ENCODE results near the gene RBMS1. TPM values are rescaled to one million over a fixed set of nuclear protein-coding genes. Genes with fewer than 3 reads are reported as not detected.
A peak's percentile ranks its signal among the peaks of the same experiment; 100 is the strongest.

The RBMS1 gene
- total and polyA plus RNA-seq, 2 of the 13 experiments (the other 11 are each of a cell fraction or from before 2014, with no cell fraction given): 55.5 to 110 TPM

DNA sequence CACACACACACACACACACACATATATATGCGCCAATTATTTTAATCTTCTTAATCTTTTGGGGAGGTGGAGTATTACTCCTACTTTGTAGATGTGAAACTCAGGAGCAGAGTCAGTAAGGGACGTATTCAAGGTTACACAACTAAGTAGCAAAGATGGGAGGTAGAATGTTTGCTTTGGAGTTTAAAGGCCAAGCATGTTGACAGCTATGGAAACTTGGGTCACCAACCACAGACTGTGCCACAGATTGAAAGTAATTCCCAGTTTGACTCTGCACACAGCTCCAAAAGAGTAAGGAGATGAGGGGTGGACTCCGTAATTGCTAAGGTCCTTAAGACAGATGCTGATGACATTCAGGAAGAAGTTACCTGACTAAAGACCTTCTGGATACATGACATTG lies 168.7 kb downstream of the RBMS1 start (continued):
- TF ChIP-seq, protein P1, sequence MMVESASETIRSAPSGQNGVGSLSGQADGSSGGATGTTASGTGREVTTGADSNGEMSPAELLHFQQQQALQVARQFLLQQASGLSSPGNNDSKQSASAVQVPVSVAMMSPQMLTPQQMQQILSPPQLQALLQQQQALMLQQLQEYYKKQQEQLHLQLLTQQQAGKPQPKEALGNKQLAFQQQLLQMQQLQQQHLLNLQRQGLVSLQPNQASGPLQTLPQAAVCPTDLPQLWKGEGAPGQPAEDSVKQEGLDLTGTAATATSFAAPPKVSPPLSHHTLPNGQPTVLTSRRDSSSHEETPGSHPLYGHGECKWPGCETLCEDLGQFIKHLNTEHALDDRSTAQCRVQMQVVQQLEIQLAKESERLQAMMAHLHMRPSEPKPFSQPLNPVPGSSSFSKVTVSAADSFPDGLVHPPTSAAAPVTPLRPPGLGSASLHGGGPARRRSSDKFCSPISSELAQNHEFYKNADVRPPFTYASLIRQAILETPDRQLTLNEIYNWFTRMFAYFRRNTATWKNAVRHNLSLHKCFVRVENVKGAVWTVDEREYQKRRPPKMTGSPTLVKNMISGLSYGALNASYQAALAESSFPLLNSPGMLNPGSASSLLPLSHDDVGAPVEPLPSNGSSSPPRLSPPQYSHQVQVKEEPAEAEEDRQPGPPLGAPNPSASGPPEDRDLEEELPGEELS (CRISPR knock-in tag; IDR thresholded peaks at IDR 0.05): peak; percentile 38; the same call in 1 of the 2 replicates
- TF ChIP-seq, protein P2, sequence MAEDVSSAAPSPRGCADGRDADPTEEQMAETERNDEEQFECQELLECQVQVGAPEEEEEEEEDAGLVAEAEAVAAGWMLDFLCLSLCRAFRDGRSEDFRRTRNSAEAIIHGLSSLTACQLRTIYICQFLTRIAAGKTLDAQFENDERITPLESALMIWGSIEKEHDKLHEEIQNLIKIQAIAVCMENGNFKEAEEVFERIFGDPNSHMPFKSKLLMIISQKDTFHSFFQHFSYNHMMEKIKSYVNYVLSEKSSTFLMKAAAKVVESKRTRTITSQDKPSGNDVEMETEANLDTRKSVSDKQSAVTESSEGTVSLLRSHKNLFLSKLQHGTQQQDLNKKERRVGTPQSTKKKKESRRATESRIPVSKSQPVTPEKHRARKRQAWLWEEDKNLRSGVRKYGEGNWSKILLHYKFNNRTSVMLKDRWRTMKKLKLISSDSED (CRISPR knock-in tag; IDR thresholded peaks at IDR 0.05): no peak
- no peak for TF ChIP-seq SOX13 (IDR thresholded peaks at IDR 0.05)
- peak in 1 of 2 experiments; percentile 62; a peak in 2 of 4 replicates for TF ChIP-seq SOX13 (CRISPR knock-in tag; conservative IDR thresholded peaks at IDR 0.05 in 1 of 2, IDR thresholded peaks at IDR 0.05 in 1 of 2)
- no peak for TF ChIP-seq XRCC5 (optimal IDR thresholded peaks at IDR 0.05; ENCODE audit: low read length)
- 0 out of 3 replicates have a peak, but pooled peaks have one; percentile 33 for TF ChIP-seq MXI1 (IDR thresholded peaks at IDR 0.05; ENCODE audit: borderline replicate concordance, low read depth, low read length)
- TF ChIP-seq ZNF777 (CRISPR knock-in tag; IDR thresholded peaks at IDR 0.05): no peak
- TF ChIP-seq SRSF1 (optimal IDR thresholded peaks at IDR 0.05; ENCODE audit: low read depth, low read length): no peak
- TF ChIP-seq TBP (CRISPR knock-in tag; IDR thresholded peaks at IDR 0.05): no peak
- TF ChIP-seq, protein P3, sequence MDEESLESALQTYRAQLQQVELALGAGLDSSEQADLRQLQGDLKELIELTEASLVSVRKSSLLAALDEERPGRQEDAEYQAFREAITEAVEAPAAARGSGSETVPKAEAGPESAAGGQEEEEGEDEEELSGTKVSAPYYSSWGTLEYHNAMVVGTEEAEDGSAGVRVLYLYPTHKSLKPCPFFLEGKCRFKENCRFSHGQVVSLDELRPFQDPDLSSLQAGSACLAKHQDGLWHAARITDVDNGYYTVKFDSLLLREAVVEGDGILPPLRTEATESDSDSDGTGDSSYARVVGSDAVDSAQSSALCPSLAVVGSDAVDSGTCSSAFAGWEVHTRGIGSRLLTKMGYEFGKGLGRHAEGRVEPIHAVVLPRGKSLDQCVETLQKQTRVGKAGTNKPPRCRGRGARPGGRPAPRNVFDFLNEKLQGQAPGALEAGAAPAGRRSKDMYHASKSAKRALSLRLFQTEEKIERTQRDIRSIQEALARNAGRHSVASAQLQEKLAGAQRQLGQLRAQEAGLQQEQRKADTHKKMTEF (CRISPR knock-in tag; IDR thresholded peaks at IDR 0.05): no peak
- TF ChIP-seq ZNF547 (CRISPR knock-in tag; IDR thresholded peaks at IDR 0.05): no peak
- no peak for TF ChIP-seq TBX2 (CRISPR knock-in tag; IDR thresholded peaks at IDR 0.05; ENCODE audit: borderline replicate concordance)
- no peak for TF ChIP-seq SYNCRIP (IDR thresholded peaks at IDR 0.05; ENCODE audit: insufficient read depth, low read depth, low read length)
- TF ChIP-seq SNAPC2 (CRISPR knock-in tag; IDR thresholded peaks at IDR 0.05): no peak
- no peak for TF ChIP-seq MED8 (CRISPR knock-in tag; IDR thresholded peaks at IDR 0.05; ENCODE audit: insufficient replicate concordance)
- TF ChIP-seq MIER2 (CRISPR knock-in tag; IDR thresholded peaks at IDR 0.05): no peak
- TF ChIP-seq, protein P4, sequence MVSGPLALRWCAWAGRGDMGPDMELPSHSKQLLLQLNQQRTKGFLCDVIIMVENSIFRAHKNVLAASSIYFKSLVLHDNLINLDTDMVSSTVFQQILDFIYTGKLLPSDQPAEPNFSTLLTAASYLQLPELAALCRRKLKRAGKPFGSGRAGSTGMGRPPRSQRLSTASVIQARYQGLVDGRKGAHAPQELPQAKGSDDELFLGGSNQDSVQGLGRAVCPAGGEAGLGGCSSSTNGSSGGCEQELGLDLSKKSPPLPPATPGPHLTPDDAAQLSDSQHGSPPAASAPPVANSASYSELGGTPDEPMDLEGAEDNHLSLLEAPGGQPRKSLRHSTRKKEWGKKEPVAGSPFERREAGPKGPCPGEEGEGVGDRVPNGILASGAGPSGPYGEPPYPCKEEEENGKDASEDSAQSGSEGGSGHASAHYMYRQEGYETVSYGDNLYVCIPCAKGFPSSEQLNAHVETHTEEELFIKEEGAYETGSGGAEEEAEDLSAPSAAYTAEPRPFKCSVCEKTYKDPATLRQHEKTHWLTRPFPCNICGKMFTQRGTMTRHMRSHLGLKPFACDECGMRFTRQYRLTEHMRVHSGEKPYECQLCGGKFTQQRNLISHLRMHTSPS (CRISPR knock-in tag; IDR thresholded peaks at IDR 0.05; ENCODE audit: low read depth): no peak
- TF ChIP-seq ZNF883 (CRISPR knock-in tag; IDR thresholded peaks at IDR 0.05; ENCODE audit: not compliant biosample characterization): no peak
- TF ChIP-seq, protein P5, sequence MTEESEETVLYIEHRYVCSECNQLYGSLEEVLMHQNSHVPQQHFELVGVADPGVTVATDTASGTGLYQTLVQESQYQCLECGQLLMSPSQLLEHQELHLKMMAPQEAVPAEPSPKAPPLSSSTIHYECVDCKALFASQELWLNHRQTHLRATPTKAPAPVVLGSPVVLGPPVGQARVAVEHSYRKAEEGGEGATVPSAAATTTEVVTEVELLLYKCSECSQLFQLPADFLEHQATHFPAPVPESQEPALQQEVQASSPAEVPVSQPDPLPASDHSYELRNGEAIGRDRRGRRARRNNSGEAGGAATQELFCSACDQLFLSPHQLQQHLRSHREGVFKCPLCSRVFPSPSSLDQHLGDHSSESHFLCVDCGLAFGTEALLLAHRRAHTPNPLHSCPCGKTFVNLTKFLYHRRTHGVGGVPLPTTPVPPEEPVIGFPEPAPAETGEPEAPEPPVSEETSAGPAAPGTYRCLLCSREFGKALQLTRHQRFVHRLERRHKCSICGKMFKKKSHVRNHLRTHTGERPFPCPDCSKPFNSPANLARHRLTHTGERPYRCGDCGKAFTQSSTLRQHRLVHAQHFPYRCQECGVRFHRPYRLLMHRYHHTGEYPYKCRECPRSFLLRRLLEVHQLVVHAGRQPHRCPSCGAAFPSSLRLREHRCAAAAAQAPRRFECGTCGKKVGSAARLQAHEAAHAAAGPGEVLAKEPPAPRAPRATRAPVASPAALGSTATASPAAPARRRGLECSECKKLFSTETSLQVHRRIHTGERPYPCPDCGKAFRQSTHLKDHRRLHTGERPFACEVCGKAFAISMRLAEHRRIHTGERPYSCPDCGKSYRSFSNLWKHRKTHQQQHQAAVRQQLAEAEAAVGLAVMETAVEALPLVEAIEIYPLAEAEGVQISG (CRISPR knock-in tag; IDR thresholded peaks at IDR 0.05): no peak
- TF ChIP-seq, protein P6, sequence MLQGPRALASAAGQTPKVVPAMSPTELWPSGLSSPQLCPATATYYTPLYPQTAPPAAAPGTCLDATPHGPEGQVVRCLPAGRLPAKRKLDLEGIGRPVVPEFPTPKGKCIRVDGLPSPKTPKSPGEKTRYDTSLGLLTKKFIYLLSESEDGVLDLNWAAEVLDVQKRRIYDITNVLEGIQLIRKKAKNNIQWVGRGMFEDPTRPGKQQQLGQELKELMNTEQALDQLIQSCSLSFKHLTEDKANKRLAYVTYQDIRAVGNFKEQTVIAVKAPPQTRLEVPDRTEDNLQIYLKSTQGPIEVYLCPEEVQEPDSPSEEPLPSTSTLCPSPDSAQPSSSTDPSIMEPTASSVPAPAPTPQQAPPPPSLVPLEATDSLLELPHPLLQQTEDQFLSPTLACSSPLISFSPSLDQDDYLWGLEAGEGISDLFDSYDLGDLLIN (CRISPR knock-in tag; IDR thresholded peaks at IDR 0.05; ENCODE audit: borderline replicate concordance): no peak

Measured in HepG2 (cell line).